ENCODE data around the gene ACCS. TPM values are rescaled to one million over a fixed set of nuclear protein-coding genes. Genes with fewer than 3 reads are reported as not detected.

The ACCS gene
- polyA plus RNA-seq, 2 of the 4 experiments (the other 2 are of a cell fraction): 21.7 to 24.9 TPM

GRCh38 chr11:44112091-44112821 lies 46.2 kb downstream of the ACCS start:
- no peak for DNase-seq (ENCODE audit: low read depth in 1 of 2, low spot score in 1 of 2)
- TF ChIP-seq CHD2 (IDR thresholded peaks at IDR 0.05; ENCODE audit: low read length, partially characterized antibody): no peak
- no peak for TF ChIP-seq NR3C1 (IDR thresholded peaks at IDR 0.05)
- TF ChIP-seq NPAS2 (CRISPR knock-in tag; IDR thresholded peaks at IDR 0.05; ENCODE audit: borderline replicate concordance): no peak
- TF ChIP-seq NFE2L2 (conservative IDR thresholded peaks at IDR 0.05; ENCODE audit: low read length): no peak
- TF ChIP-seq CHD4 (IDR thresholded peaks at IDR 0.05; ENCODE audit: borderline replicate concordance): no peak
- no peak for TF ChIP-seq JUNB (IDR thresholded peaks at IDR 0.05)
- no peak for TF ChIP-seq RAD21 (conservative IDR thresholded peaks at IDR 0.05 in 1 of 2, IDR thresholded peaks at IDR 0.05 in 1 of 2)
- no peak for TF ChIP-seq EHF (CRISPR knock-in tag; IDR thresholded peaks at IDR 0.05)
- TF ChIP-seq POLR2A (IDR thresholded peaks at IDR 0.05; ENCODE audit: low read length): no peak
- no peak for TF ChIP-seq KDM5A (IDR thresholded peaks at IDR 0.05)
- TF ChIP-seq HES2 (IDR thresholded peaks at IDR 0.05): no peak
- no peak for TF ChIP-seq RARB (CRISPR knock-in tag; IDR thresholded peaks at IDR 0.05)
- TF ChIP-seq TFCP2L1 (CRISPR knock-in tag; IDR thresholded peaks at IDR 0.05): no peak
- TF ChIP-seq MAZ (IDR thresholded peaks at IDR 0.05; ENCODE audit: borderline replicate concordance, low read depth, low read length): no peak
- TF ChIP-seq HOXB13 (CRISPR knock-in tag; IDR thresholded peaks at IDR 0.05; ENCODE audit: low read depth): no peak
- TF ChIP-seq, protein P1, sequence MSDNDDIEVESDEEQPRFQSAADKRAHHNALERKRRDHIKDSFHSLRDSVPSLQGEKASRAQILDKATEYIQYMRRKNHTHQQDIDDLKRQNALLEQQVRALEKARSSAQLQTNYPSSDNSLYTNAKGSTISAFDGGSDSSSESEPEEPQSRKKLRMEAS (IDR thresholded peaks at IDR 0.05): no peak
- Histone ChIP-seq H3K27ac (no peak overlapping the region), H3K4me2 (no peak overlapping the region), H3K4me3 (no peak overlapping the region), H3K9me3 (no peaks in the 10 kb centered on the region), H3K4me1 (no peaks in the 10 kb centered on the region)
- 82% methylated on average over 7 of the region's 7 CpGs for WGBS (ENCODE audit: missing lambda C conversion rate)
- ChIA-PET CTCF (interaction anchor here (0.6 to 4.5 kb wide), 3 partner anchors 11 to 371 kb away, joined by 3 to 23 read pairs (median 23); partner anchors contain the start of gene EXT2), POLR2A (no interaction called here)
- no peak for FAIRE-seq
- no peak for ATAC-seq

GRCh38 chr11:44113018-44113417 lies 46.9 kb downstream of the ACCS start:
- ATAC-seq (no peak), DNase-seq (ENCODE audit: low read depth in 1 of 2, low spot score in 1 of 2) (no peak), FAIRE-seq (no peak)
- CTCF ChIA-PET: interaction anchor here (1.4 to 4.5 kb wide), 2 partner anchors 8 to 18 kb away, joined by 4 to 23 read pairs; partner anchors contain the start of gene EXT2
- 85% methylated on average over 3 of the region's 3 CpGs for WGBS (ENCODE audit: missing lambda C conversion rate)
- POLR2A ChIA-PET: no interaction called here
- no peak overlapping the region for H3K4me3 ChIP-seq
- H3K4me2 ChIP-seq: no peak overlapping the region
- no peaks in the 10 kb centered on the region for H3K4me1 ChIP-seq
- no peak overlapping the region for H3K27ac ChIP-seq
- TF ChIP-seq, protein P2, sequence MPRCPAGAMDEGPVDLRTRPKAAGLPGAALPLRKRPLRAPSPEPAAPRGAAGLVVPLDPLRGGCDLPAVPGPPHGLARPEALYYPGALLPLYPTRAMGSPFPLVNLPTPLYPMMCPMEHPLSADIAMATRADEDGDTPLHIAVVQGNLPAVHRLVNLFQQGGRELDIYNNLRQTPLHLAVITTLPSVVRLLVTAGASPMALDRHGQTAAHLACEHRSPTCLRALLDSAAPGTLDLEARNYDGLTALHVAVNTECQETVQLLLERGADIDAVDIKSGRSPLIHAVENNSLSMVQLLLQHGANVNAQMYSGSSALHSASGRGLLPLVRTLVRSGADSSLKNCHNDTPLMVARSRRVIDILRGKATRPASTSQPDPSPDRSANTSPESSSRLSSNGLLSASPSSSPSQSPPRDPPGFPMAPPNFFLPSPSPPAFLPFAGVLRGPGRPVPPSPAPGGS (IDR thresholded peaks at IDR 0.05): no peak
- no peaks in the 10 kb centered on the region for H3K9me3 ChIP-seq

- TF ChIP-seq POLR2A (IDR thresholded peaks at IDR 0.05; ENCODE audit: low read length) (no peak), CHD2 (IDR thresholded peaks at IDR 0.05; ENCODE audit: low read length, partially characterized antibody) (no peak), RARB (CRISPR knock-in tag; IDR thresholded peaks at IDR 0.05) (no peak), SMC3 (IDR thresholded peaks at IDR 0.05) (no peak), ZSCAN20 (CRISPR knock-in tag; IDR thresholded peaks at IDR 0.05) (no peak), HDAC2 (IDR thresholded peaks at IDR 0.05) (no peak), EHF (CRISPR knock-in tag; IDR thresholded peaks at IDR 0.05) (no peak), HOXB13 (CRISPR knock-in tag; IDR thresholded peaks at IDR 0.05; ENCODE audit: low read depth) (no peak), EHMT2 (IDR thresholded peaks at IDR 0.05; ENCODE audit: low read depth) (no peak), PHF8 (IDR thresholded peaks at IDR 0.05; ENCODE audit: borderline replicate concordance, low read depth) (no peak), FOSB (CRISPR knock-in tag; IDR thresholded peaks at IDR 0.05) (no peak), REST (IDR thresholded peaks at IDR 0.05) (no peak)
- DNase-seq (ENCODE audit: low read depth in 1 of 2, low spot score in 1 of 2) (no peak), ATAC-seq (no peak), FAIRE-seq (no peak)
- ChIA-PET POLR2A (no interaction called here), CTCF (interaction anchor here (1.4 to 4.5 kb wide), 3 partner anchors 9 to 39 kb away, joined by 3 to 23 read pairs (median 4); partner anchors contain the start of gene EXT2)
- H3K4me2 ChIP-seq: no peak overlapping the region
- H3K4me3 ChIP-seq: no peak overlapping the region
- H3K9me3 ChIP-seq: no peaks in the 10 kb centered on the region
- H3K4me1 ChIP-seq: no peaks in the 10 kb centered on the region
- no peak overlapping the region for H3K27ac ChIP-seq
- WGBS (ENCODE audit: missing lambda C conversion rate): 97% methylated on average over 3 of the region's 3 CpGs
These were observed 47.5 kb downstream of the ACCS start for GRCh38 chr11:44113572-44113971.
